Stimulated activated CD4-positive, alpha-beta T cell treated with anti-CD3 and anti-CD28 coated beads, TNF-alpha, amount 100 ng/mL, for 48 hours (primary cell): ENCODE results near the gene PCDH10.
"Not testable (repeated sequence)": the region's sequence is repeated elsewhere in the genome, so short reads cannot be mapped to it uniquely, and the experiment has no call there.

ENCODE experiments used
- DNase-seq, 3 donors: peaks; one replicate each; pipeline ENCODE4 v3.0.0-alpha.2; 2020; ENCODE audit warnings: low read depth in 3 of 3

The PCDH10 gene

GRCh38 chr4:133240451-133240850, 91.4 kb downstream of the PCDH10 start:
- DNase-seq = not testable (repeated sequence)
